DOHH2 (cell line): ENCODE measurements around the gene IKBKG.

Experiments used
- H3F3A ChIP-seq: fragments of 200-600 bp; sonication (generic), shearing (Covaris generic); 2 replicates; pipeline ENCODE4 v1.6.0; 2016; ENCODE audit warnings: antibody characterized with exemption, mild to moderate bottlenecking; ENCODE audit not compliant: control insufficient read depth, insufficient read depth
- H3K27ac ChIP-seq: fragments of 200-600 bp; sonication (generic); 2 replicates; pipeline ENCODE4 v1.5.1; 2014; ENCODE audit warnings: low read depth, mild to moderate bottlenecking, low read length, moderate library complexity
- H3K27me3 ChIP-seq: fragments of 200-600 bp; sonication (generic); 2 replicates; pipeline ENCODE4 v1.6.1; 2014; ENCODE audit warnings: mild to moderate bottlenecking, low read length, mixed read lengths; ENCODE audit not compliant: control insufficient read depth
- H3K36me3 ChIP-seq: fragments of 200-600 bp; sonication (generic); 2 replicates; pipeline ENCODE4 v1.6.1; 2014; ENCODE audit warnings: mild to moderate bottlenecking, low read length, moderate library complexity, mixed read lengths; ENCODE audit not compliant: control insufficient read depth
- H3K4me1 ChIP-seq: fragments of 200-600 bp; sonication (generic); 2 replicates; pipeline ENCODE4 v1.6.1; 2014; ENCODE audit warnings: mild to moderate bottlenecking, low read length, mixed read lengths; ENCODE audit not compliant: control insufficient read depth
- H3K4me2 ChIP-seq: fragments of 200-600 bp; sonication (generic); 2 replicates; pipeline ENCODE4 v1.6.0; 2014; ENCODE audit warnings: mild to moderate bottlenecking, low read length, moderate library complexity
- H3K4me3 ChIP-seq: fragments of 200-600 bp; sonication (generic); 2 replicates; pipeline ENCODE4 v1.5.1; 2014; ENCODE audit warnings: mild to moderate bottlenecking, low read length, mixed read lengths
- H3K79me2 ChIP-seq: fragments of 200-600 bp; sonication (generic); 2 replicates; pipeline ENCODE4 v1.6.1; 2014; ENCODE audit warnings: mild to moderate bottlenecking, low read length, mixed read lengths; ENCODE audit not compliant: control insufficient read depth
- H3K9me2 ChIP-seq: fragments of 200-600 bp; sonication (generic); replicated peaks from 2 replicates; pipeline ENCODE4 v1.6.1; 2014; ENCODE audit warnings: mild to moderate bottlenecking, low read length, mixed read lengths; ENCODE audit not compliant: control insufficient read depth
- H3K9me3 ChIP-seq: fragments of 200-600 bp; sonication (generic); 2 replicates; pipeline ENCODE4 v1.6.1; 2014; ENCODE audit warnings: antibody characterized with exemption, low read length, mixed read lengths; ENCODE audit not compliant: control insufficient read depth, insufficient read depth
- H4K20me1 ChIP-seq: fragments of 200-600 bp; sonication (generic); 2 replicates; pipeline ENCODE4 v1.6.0; 2014; ENCODE audit warnings: low read depth, mild to moderate bottlenecking, antibody characterized with exemption, low read length, moderate library complexity; ENCODE audit not compliant: control insufficient read depth, insufficient read depth
- CTCF ChIP-seq: fragments of 200-600 bp; sonication (generic); IDR thresholded peaks from one replicate; pipeline ENCODE4 v1.5.1; 2014; ENCODE audit warnings: antibody characterized with exemption, mild to moderate bottlenecking, low read depth, low read length; ENCODE audit not compliant: poor library complexity, severe bottlenecking
- EZH2phosphoT487 ChIP-seq: fragments of 200-600 bp; sonication (generic); IDR thresholded peaks from 2 replicates; pipeline ENCODE4 v1.6.1; 2017; ENCODE audit warnings: borderline replicate concordance, mild to moderate bottlenecking, antibody characterized with exemption, low read length, moderate library complexity, mixed read lengths

The IKBKG gene

DNA sequence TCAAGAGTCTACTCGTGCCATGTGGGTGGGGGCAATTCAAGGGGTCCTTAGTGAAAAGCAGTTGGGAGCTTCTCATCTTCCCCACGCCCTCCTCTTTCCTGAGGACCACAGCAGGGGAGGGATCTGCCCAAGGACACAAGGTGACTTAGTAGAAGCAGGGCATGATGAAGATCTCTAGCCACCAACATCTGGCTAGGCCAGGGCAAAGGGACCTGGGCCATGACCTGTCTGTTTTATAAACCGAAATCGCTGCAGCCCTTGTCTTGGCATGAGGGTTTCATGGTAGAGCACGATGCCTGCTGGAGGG, 5.9 kb upstream of the IKBKG start:
- TF ChIP-seq CTCF = no peak
- Histone ChIP-seq H4K20me1 (no peaks in the 10 kb centered on the region), H3K27me3 (no peaks in the 10 kb centered on the region), H3K4me2 (no peak overlapping the region), H3K36me3 (peaks cover 13% of the 10 kb centered on the region), H3K9me2 (no peaks in the 10 kb centered on the region), H3K4me3 (no peak overlapping the region), H3K79me2 (peaks cover 15% of the 10 kb centered on the region), H3K4me1 (peaks cover 8% of the 10 kb centered on the region), H3F3A (no peaks in the 10 kb centered on the region), H3K27ac (no peak overlapping the region), H3K9me3 (no peaks in the 10 kb centered on the region)

DNA sequence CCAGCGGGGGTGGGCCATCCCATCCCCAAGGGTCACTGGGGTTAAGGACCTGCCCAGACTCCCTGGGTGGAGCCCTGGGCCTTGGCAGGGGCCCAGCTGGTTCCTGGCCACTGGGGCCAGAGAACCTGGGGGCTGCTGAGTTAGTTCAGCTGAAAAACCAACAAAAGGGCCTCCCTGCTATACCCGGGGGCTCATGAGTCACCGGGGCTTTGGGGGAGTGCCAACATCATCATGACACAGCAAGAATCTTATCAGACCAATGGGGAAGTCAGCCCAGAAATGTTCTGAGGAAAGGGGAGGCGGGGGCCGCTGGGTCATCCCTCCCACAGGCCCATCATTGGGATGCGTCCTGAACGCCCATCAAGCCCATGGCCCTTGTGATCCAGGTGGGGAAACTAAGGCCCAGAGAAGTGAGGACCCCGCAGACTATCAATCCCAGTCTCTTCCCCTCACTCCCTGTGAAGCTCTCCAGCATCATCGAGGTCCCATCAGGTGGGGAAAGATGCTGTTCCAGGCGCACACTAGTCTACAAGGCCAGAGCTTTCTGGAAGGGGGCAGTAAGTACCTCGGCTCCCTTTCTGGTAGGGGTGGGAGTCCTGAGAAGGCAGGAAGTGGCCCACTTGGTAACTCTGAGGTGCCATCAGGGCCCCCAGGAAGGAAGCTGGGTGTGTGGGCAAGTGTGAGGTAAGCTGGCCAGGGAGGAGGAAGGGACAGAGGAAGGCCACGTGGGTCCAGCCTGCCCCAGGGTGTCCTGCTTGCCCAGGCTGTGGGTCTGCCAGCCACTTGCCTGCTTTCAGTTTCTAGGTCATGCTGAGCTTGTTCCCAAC, 5.3 kb upstream of the IKBKG start:
- H3K27me3 ChIP-seq = no peaks in the 10 kb centered on the region
- no peaks in the 10 kb centered on the region for H4K20me1 ChIP-seq
- no peaks in the 10 kb centered on the region for H3K9me2 ChIP-seq
- TF ChIP-seq CTCF = no peak
- no peak for TF ChIP-seq EZH2phosphoT487
- peaks cover 13% of the 10 kb centered on the region for H3K36me3 ChIP-seq
- H3K79me2 ChIP-seq = peaks cover 15% of the 10 kb centered on the region
- H3F3A ChIP-seq = no peaks in the 10 kb centered on the region
- no peaks in the 10 kb centered on the region for H3K9me3 ChIP-seq
- peaks cover 8% of the 10 kb centered on the region for H3K4me1 ChIP-seq
- H3K4me2 ChIP-seq = no peak overlapping the region
- no peak overlapping the region for H3K27ac ChIP-seq
- no peak overlapping the region for H3K4me3 ChIP-seq

- Histone ChIP-seq H3K9me3 (no peaks in the 10 kb centered on the region), H3K27me3 (no peaks in the 10 kb centered on the region), H3K9me2 (no peaks in the 10 kb centered on the region), H3K4me2 (no peak overlapping the region), H3K36me3 (peaks cover 15% of the 10 kb centered on the region), H4K20me1 (no peaks in the 10 kb centered on the region), H3K27ac (no peak overlapping the region), H3F3A (no peaks in the 10 kb centered on the region), H3K79me2 (peaks cover 17% of the 10 kb centered on the region), H3K4me3 (no peak overlapping the region), H3K4me1 (peaks cover 8% of the 10 kb centered on the region)
- no peak for TF ChIP-seq CTCF
- no peak for TF ChIP-seq EZH2phosphoT487
These were observed 4.5 kb upstream of the IKBKG start for GRCh38 chrX:154542723-154543424.
